Measurements from ENCODE around the gene KIFAP3. TPM values are rescaled to one million over a fixed set of nuclear protein-coding genes. Genes with fewer than 3 reads are reported as not detected.
A peak's percentile ranks its signal among the peaks of the same experiment; 100 is the strongest.
"Not testable (repeated sequence)": the region's sequence is repeated elsewhere in the genome, so short reads cannot be mapped to it uniquely, and the experiment has no call there.

The KIFAP3 gene
- total and polyA plus RNA-seq, 7 experiments from 2014 or later, result 8.9 to 23.8 (median 15.1) TPM

DNA sequence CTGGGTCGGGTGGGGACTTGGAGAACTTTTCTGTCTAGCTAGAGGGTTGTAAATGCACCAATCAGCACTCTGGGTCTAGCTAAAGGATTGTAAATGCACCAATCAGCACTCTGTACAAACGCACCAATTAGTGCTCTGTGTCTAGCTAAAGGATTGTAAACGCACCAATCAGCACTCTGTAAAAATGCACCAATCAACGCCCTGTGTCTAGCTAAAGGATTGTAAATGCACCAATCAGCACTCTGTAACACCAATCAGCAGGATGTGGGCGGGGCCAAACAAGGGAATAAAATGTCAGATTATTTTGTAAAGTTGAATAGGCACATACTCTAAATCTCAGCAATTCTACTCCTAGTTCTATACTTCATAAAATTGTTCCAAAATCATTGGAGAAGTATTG lies 2.5 kb upstream of the KIFAP3 start:
- H3K4me3 ChIP-seq (ENCODE audit: low read length); H3K27ac ChIP-seq (ENCODE audit: low read depth, low read length); POLR2A ChIA-PET; H3K27me3 Mint-ChIP-seq; H3K27me3 ChIP-seq (ENCODE audit: control insufficient read depth in 2 of 2, insufficient read depth in 2 of 2, low read length in 2 of 2); H3K27ac Mint-ChIP-seq; H3K36me3 ChIP-seq (ENCODE audit: control insufficient read depth in 2 of 3, insufficient read depth in 3 of 3, low read length in 3 of 3); H3K9me3 ChIP-seq (ENCODE audit: control insufficient read depth in 2 of 3, low read length in 3 of 3); ATAC-seq; H3K36me3 Mint-ChIP-seq; CTCF ChIA-PET: not testable (repeated sequence)
- Mint-ChIP-seq H3K4me3 (peak overlapping the region in 1 of 10 donors; percentile 12), H3K9me3 (peaks cover 0 to 14% (median 4%) of the 10 kb centered on the region in 11 donors), H3K4me1 (peaks cover 18 to 40% (median 35%) of the 10 kb centered on the region in 7 donors)
- DNase-seq, result peak in 3 of 9 donors; percentile 5 to 12 (median 8)
- intact Hi-C loops (cut with micrococcal nuclease), result loop anchor here (10.0 kb wide), 6 partner anchors 48 to 1542 kb away; partner anchors contain the start of genes FMO4 (in 1 of the 2), PRRC2C (in 1 of the 2) and SLC19A2 (in 1 of the 2)
- peaks cover 15 to 25% of the 10 kb centered on the region in 2 donors for H3K4me1 ChIP-seq (ENCODE audit: control insufficient read depth in 2 of 2, insufficient read depth in 2 of 2, low read length in 2 of 2)

DNA sequence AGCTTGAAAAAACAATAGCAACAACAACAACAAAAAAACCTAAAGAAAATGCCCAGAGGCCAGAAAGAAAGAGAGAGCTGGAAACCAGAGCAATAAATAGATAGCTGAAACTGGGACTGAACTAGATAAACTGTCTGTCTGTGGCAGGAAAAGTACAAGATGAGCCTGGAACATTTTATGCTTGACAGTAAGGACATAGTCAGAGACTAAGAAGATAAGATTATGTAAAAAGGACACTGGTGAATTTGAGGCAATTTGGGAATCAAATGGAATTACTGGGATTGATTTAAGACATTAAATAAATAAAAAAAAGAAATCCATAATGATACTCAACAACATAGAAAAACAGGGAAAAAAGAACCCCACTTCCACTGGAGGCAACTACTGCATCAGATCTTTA lies 1.7 kb upstream of the KIFAP3 start:
- H3K36me3 ChIP-seq (ENCODE audit: control insufficient read depth in 2 of 3, insufficient read depth in 3 of 3, low read length in 3 of 3), result no peaks in the 10 kb centered on the region
- H3K4me1 Mint-ChIP-seq, result peaks cover 18 to 48% (median 40%) of the 10 kb centered on the region in 7 donors
- H3K4me3 Mint-ChIP-seq, result no peak overlapping the region
- H3K27ac ChIP-seq (ENCODE audit: low read depth, low read length), result no peak overlapping the region
- peak overlapping the region in 3 of 9 donors; percentile 41 to 90 (median 83) for H3K27ac Mint-ChIP-seq
- H3K27me3 Mint-ChIP-seq, result peaks cover 0 to 3% (median 0%) of the 10 kb centered on the region in 5 donors
- intact Hi-C loops (cut with micrococcal nuclease), result loop anchor here (10.0 kb wide), 6 partner anchors 49 to 1541 kb away; partner anchors contain the start of genes FMO4 (in 1 of the 2), PRRC2C (in 1 of the 2) and SLC19A2 (in 1 of the 2)
- peaks cover 0 to 9% (median 7%) of the 10 kb centered on the region in 5 donors for H3K36me3 Mint-ChIP-seq
- no peaks in the 10 kb centered on the region for H3K9me3 ChIP-seq (ENCODE audit: control insufficient read depth in 2 of 3, low read length in 3 of 3)
- no peaks in the 10 kb centered on the region for H3K27me3 ChIP-seq (ENCODE audit: control insufficient read depth in 2 of 2, insufficient read depth in 2 of 2, low read length in 2 of 2)
- DNase-seq (no peak), ATAC-seq (no peak)
- peaks cover 15 to 27% of the 10 kb centered on the region in 2 donors for H3K4me1 ChIP-seq (ENCODE audit: control insufficient read depth in 2 of 2, insufficient read depth in 2 of 2, low read length in 2 of 2)
- no peak overlapping the region for H3K4me3 ChIP-seq (ENCODE audit: low read length)
- ChIA-PET POLR2A (interaction anchor here (1.0 kb wide), 1 partner anchor 11 kb away, joined by 3 read pairs; no protein-coding TSS in a partner anchor), CTCF (no interaction called here)
- H3K9me3 Mint-ChIP-seq, result peaks cover 0 to 14% (median 4%) of the 10 kb centered on the region in 11 donors

DNA sequence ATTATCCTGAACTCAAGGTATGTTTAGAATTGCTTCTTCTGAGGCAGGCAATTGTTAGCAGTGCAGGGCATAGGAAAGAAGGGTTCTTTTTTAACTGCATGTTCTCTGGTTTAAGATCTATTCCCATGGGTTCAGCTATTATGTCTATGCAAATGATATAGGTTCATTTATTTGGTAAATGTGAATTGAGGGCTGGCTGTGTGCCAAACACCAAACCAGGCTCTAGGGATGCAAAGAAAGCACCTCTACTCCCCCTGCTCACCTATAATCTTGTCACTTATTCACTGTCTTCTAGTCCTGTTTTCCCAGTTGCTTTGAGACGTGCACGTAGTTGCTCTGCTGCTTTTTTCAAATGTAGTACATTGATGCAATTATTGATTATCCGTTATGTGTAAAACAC lies 691 bp upstream of the KIFAP3 start:
- Histone ChIP-seq H3K36me3 (ENCODE audit: control insufficient read depth in 2 of 3, insufficient read depth in 3 of 3, low read length in 3 of 3) (no peaks in the 10 kb centered on the region), H3K27ac (ENCODE audit: low read depth, low read length) (peak overlapping the region; percentile 90), H3K9me3 (ENCODE audit: control insufficient read depth in 2 of 3, low read length in 3 of 3) (no peaks in the 10 kb centered on the region), H3K4me3 (ENCODE audit: low read length) (peak overlapping the region; percentile 76), H3K27me3 (ENCODE audit: control insufficient read depth in 2 of 2, insufficient read depth in 2 of 2, low read length in 2 of 2) (no peaks in the 10 kb centered on the region), H3K4me1 (ENCODE audit: control insufficient read depth in 2 of 2, insufficient read depth in 2 of 2, low read length in 2 of 2) (peaks cover 15 to 30% of the 10 kb centered on the region in 2 donors)
- peaks cover 27 to 58% (median 50%) of the 10 kb centered on the region in 7 donors for H3K4me1 Mint-ChIP-seq
- ATAC-seq, result no peak
- H3K27me3 Mint-ChIP-seq, result peaks cover 0 to 3% (median 0%) of the 10 kb centered on the region in 5 donors
- H3K9me3 Mint-ChIP-seq, result peaks cover 0 to 14% (median 4%) of the 10 kb centered on the region in 11 donors
- H3K27ac Mint-ChIP-seq, result peak overlapping the region; percentile 83 to 98 (median 94)
- CTCF ChIA-PET, result interaction anchor here (1.0 to 1.1 kb wide), 2 partner anchors 11 to 181 kb away, joined by 3 read pairs; partner anchors contain the start of gene SCYL3
- peaks cover 0 to 17% (median 14%) of the 10 kb centered on the region in 5 donors for H3K36me3 Mint-ChIP-seq
- H3K4me3 Mint-ChIP-seq, result peak overlapping the region; percentile 89 to 99 (median 96)
- intact Hi-C loops (cut with micrococcal nuclease), result loop anchor here (2.0 to 10.0 kb wide), 9 partner anchors 50 to 1896 kb away; partner anchors contain the start of genes PRRC2C (in 2 of the 2), FMO4 (in 1 of the 2), NME7 (in 1 of the 2) and SLC19A2 (in 1 of the 2)
- DNase-seq, result peak in 5 of 9 donors; percentile 3 to 24 (median 8)
- POLR2A ChIA-PET, result interaction anchor here (1.0 to 1.6 kb wide), 3 partner anchors 9 to 456 kb away, joined by 5 to 7 read pairs (median 7); partner anchors contain the start of genes GORAB and SCYL3

DNA sequence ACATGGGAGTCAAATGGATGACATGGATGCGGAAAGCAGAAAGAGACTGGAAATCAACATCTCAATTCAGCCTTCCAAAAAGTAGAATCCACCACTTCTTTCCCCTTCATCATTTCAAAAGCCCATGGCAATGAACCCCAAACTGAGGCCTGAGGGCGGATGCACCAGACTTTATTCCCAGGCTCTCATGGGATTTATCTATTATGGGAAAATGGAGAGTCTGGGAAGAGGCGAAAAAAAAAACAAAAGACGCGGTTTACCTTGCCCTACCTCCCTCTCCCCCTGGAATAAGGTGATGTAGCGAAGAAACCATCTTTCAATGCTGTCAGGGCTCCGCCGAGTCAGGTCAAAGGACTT lies 624 bp downstream of the KIFAP3 start:
- peak overlapping the region; percentile 83 to 98 (median 94) for H3K27ac Mint-ChIP-seq
- peaks cover 40 to 71% (median 63%) of the 10 kb centered on the region in 7 donors for H3K4me1 Mint-ChIP-seq
- no peak for ATAC-seq
- peaks cover 0 to 3% (median 0%) of the 10 kb centered on the region in 5 donors for H3K27me3 Mint-ChIP-seq
- H3K9me3 ChIP-seq (ENCODE audit: control insufficient read depth in 2 of 3, low read length in 3 of 3), result no peaks in the 10 kb centered on the region
- H3K9me3 Mint-ChIP-seq, result peaks cover 0 to 9% (median 0%) of the 10 kb centered on the region in 11 donors
- H3K36me3 Mint-ChIP-seq, result peaks cover 0 to 26% (median 14%) of the 10 kb centered on the region in 5 donors
- peak overlapping the region; percentile 90 for H3K27ac ChIP-seq (ENCODE audit: low read depth, low read length)
- POLR2A ChIA-PET, result interaction anchor here (0.9 to 1.6 kb wide), 3 partner anchors 8 to 183 kb away, joined by 4 to 7 read pairs (median 5); partner anchors contain the start of gene SCYL3
- H3K36me3 ChIP-seq (ENCODE audit: control insufficient read depth in 2 of 3, insufficient read depth in 3 of 3, low read length in 3 of 3), result no peaks in the 10 kb centered on the region
- CTCF ChIA-PET, result interaction anchor here (1.1 kb wide), 1 partner anchor 10 kb away, joined by 3 read pairs; no protein-coding TSS in a partner anchor
- H3K4me3 Mint-ChIP-seq, result peak overlapping the region; percentile 89 to 99 (median 96)
- intact Hi-C loops (cut with micrococcal nuclease), result loop anchor here (1.0 to 10.0 kb wide), 21 partner anchors 8 to 1895 kb away; partner anchors contain the start of genes FMO4 (in 2 of the 2), GORAB (in 2 of the 2), METTL18 (in 2 of the 2) and NME7 (in 2 of the 2)
- H3K4me1 ChIP-seq (ENCODE audit: control insufficient read depth in 2 of 2, insufficient read depth in 2 of 2, low read length in 2 of 2), result peaks cover 15 to 41% of the 10 kb centered on the region in 2 donors
- H3K4me3 ChIP-seq (ENCODE audit: low read length), result peak overlapping the region; percentile 76
- DNase-seq, result no peak
- H3K27me3 ChIP-seq (ENCODE audit: control insufficient read depth in 2 of 2, insufficient read depth in 2 of 2, low read length in 2 of 2), result no peaks in the 10 kb centered on the region

DNA sequence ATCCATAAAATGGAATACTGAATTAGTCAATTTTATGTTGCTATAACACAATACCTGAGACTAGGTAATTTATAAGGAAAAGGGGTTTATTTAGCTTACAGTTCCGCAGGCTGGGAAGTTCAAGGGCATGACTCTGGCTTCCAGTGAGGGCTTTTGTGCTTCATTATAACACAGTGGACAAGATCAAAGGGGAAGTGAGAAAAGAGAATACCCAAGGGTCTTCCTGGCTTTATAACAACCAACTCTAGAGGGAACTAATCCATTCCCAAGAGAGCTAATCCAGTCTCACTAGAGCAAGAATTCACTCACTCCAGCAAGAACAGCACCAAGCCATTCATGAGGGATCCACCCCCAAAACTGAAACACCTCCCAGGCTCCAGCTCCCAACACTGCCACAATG lies 3.1 kb downstream of the KIFAP3 start:
- Mint-ChIP-seq H3K9me3 (no peaks in the 10 kb centered on the region), H3K4me3 (peak overlapping the region in 2 of 10 donors; percentile 28 to 31), H3K27me3 (no peaks in the 10 kb centered on the region), H3K27ac (peak overlapping the region in 1 of 9 donors; percentile 55), H3K4me1 (peaks cover 56 to 94% (median 84%) of the 10 kb centered on the region in 7 donors), H3K36me3 (peaks cover 0 to 28% (median 14%) of the 10 kb centered on the region in 5 donors)
- Histone ChIP-seq H3K27ac (ENCODE audit: low read depth, low read length) (no peak overlapping the region), H3K9me3 (ENCODE audit: control insufficient read depth in 2 of 3, low read length in 3 of 3) (no peaks in the 10 kb centered on the region), H3K36me3 (ENCODE audit: control insufficient read depth in 2 of 3, insufficient read depth in 3 of 3, low read length in 3 of 3) (no peaks in the 10 kb centered on the region), H3K4me3 (ENCODE audit: low read length) (no peak overlapping the region), H3K27me3 (ENCODE audit: control insufficient read depth in 2 of 2, insufficient read depth in 2 of 2, low read length in 2 of 2) (no peaks in the 10 kb centered on the region), H3K4me1 (ENCODE audit: control insufficient read depth in 2 of 2, insufficient read depth in 2 of 2, low read length in 2 of 2) (peaks cover 19 to 41% of the 10 kb centered on the region in 2 donors)
- CTCF ChIA-PET, result no interaction called here
- POLR2A ChIA-PET, result no interaction called here
- no peak for DNase-seq
- ATAC-seq, result no peak
- intact Hi-C loops (cut with micrococcal nuclease), result loop anchor here (5.0 to 10.0 kb wide), 7 partner anchors 53 to 1537 kb away; partner anchors contain the start of genes FMO4 (in 1 of the 2), PRRC2C (in 1 of the 2) and SLC19A2 (in 1 of the 2)

DNA sequence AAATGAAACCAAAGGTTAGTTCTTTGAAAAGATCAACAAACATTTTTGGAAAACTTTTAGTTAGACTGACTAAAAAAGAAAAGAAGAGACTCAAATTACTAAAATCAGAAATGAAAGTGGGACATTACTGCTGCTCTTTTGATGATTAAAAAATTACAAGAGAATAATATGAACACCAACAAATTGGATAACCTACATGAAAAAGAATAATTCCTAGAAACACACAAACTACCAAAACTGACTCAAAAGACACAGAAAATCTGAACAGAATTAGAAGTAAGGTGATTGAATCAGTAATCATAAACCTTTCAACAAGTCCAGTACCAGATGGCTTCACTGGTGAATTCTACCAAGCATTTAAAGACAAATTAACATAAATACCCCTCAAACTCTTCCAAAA lies 5.6 kb downstream of the KIFAP3 start:
- H3K27me3 ChIP-seq (ENCODE audit: control insufficient read depth in 2 of 2, insufficient read depth in 2 of 2, low read length in 2 of 2), result no peaks in the 10 kb centered on the region
- H3K4me3 ChIP-seq (ENCODE audit: low read length), result no peak overlapping the region
- H3K4me1 ChIP-seq (ENCODE audit: control insufficient read depth in 2 of 2, insufficient read depth in 2 of 2, low read length in 2 of 2), result peaks cover 11 to 30% of the 10 kb centered on the region in 2 donors
- H3K27ac ChIP-seq (ENCODE audit: low read depth, low read length), result peak overlapping the region; percentile 9
- H3K9me3 ChIP-seq (ENCODE audit: control insufficient read depth in 2 of 3, low read length in 3 of 3), result no peaks in the 10 kb centered on the region
- Mint-ChIP-seq H3K27ac (peak overlapping the region; percentile 19 to 86 (median 41)), H3K36me3 (peaks cover 0 to 31% (median 18%) of the 10 kb centered on the region in 5 donors), H3K27me3 (no peaks in the 10 kb centered on the region), H3K9me3 (peaks cover 0 to 3% (median 0%) of the 10 kb centered on the region in 11 donors), H3K4me1 (peaks cover 43 to 74% (median 65%) of the 10 kb centered on the region in 7 donors), H3K4me3 (peak overlapping the region; percentile 8 to 81 (median 52))
- H3K36me3 ChIP-seq (ENCODE audit: control insufficient read depth in 2 of 3, insufficient read depth in 3 of 3, low read length in 3 of 3), result no peaks in the 10 kb centered on the region
- no peak for DNase-seq
- ChIA-PET POLR2A (no interaction called here), CTCF (no interaction called here)
- intact Hi-C loops (cut with micrococcal nuclease), result no loop called here
- ATAC-seq, result no peak
